Thoracic aorta (tissue), 2 donors: ENCODE results near the gene ATF5. TPM values are rescaled to one million over a fixed set of nuclear protein-coding genes. Genes with fewer than 3 reads are reported as not detected.

Source experiments
- ATAC-seq: fragments of 150-250 bp; one replicate; pipeline ENCODE4 v1.8.0; 2017; ENCODE audit warnings: low read depth; ENCODE audit not compliant: insufficient number of reproducible peaks, low FRiP score
- DNase-seq: peaks from one replicate; pipeline ENCODE4 v3.0.0-alpha.2; 2020; ENCODE audit warnings: low spot score
- H3K27ac ChIP-seq, 2 donors: fragments of 200-600 bp; sonication (generic); 1 replicate in 1 of 2; 2 replicates in 1 of 2; pipeline ENCODE4 v1.5.1; 2016; ENCODE audit warnings: mild to moderate bottlenecking in 2 of 2, moderate library complexity in 2 of 2
- H3K27me3 ChIP-seq: fragments of 200-600 bp; sonication (generic); replicated peaks from 2 replicates; pipeline ENCODE4 v1.6.0; 2016; ENCODE audit warnings: mild to moderate bottlenecking; ENCODE audit not compliant: insufficient read depth
- H3K36me3 ChIP-seq: fragments of 200-600 bp; sonication (generic); one replicate; pipeline ENCODE4 v1.5.1; 2016
- H3K4me1 ChIP-seq, 2 donors: fragments of 200-600 bp; sonication (generic); 1 replicate in 1 of 2; 2 replicates in 1 of 2; pipeline versions ENCODE4 v1.5.1 to v1.6.0; 2016; ENCODE audit warnings: low read depth in 2 of 2, mild to moderate bottlenecking in 1 of 2; ENCODE audit not compliant: control insufficient read depth in 1 of 2
- H3K4me3 ChIP-seq: fragments of 200-600 bp; sonication (generic); 2 replicates; pipeline ENCODE4 v1.5.1; 2016; ENCODE audit warnings: mild to moderate bottlenecking
- H3K9me3 ChIP-seq: fragments of 200-600 bp; sonication (generic); 2 replicates; pipeline ENCODE4 v1.5.1; 2016
- total RNA-seq, 2 donors: library from RNA; depleted of rRNA; stranded (reverse); fragments of >200 nt; gene quantifications; one replicate each; pipeline versions ENCODE4 v1.1.0 to v1.2.3, GENCODE V29; 2016
- TF ChIP-seq, protein P1 (sequence below): fragments of 200-600 bp; sonication (generic); IDR thresholded peaks from one replicate; pipeline ENCODE4 v1.5.1; 2019; ENCODE audit warnings: antibody characterized with exemption

ATF5 gene
- total RNA-seq, 2 donors from 2014 or later: 8.4 to 9.8 TPM

DNA sequence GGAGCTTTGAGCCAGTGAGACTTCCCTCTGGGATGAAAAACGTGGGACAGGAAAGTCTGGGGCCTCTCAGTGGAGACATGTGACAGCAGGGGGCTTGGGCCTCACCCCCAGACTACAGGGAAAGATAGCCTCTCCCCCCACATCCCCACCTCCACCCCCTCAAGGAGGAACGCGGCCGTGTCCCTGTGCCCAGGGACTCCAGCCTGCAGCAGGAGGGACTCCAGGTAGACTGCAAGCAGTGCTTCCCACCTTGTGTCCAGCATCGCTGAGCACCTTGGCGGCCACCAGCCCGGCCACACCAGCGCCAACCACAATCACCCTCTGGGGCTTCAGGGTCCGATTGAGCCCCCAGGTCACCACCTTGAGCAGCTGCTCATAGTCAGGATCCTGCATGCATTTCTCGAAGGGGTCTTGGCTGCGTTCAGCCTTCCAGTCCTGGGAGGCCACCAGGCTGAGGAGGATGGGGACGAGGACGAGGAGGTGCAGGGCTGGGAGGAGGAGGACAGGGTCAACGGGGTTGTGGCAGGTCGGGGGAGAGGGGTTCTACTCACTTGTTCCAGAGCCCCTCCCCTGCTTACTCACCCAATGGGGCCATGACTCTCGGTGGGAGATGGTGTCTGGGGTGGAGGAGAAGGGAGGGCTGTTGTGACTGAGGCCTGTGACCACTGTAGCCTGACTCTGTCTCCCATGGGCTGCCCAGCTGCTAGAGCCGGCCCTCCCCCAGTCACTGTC, 33.3 kb upstream of the ATF5 start:
- TF ChIP-seq, protein P1, sequence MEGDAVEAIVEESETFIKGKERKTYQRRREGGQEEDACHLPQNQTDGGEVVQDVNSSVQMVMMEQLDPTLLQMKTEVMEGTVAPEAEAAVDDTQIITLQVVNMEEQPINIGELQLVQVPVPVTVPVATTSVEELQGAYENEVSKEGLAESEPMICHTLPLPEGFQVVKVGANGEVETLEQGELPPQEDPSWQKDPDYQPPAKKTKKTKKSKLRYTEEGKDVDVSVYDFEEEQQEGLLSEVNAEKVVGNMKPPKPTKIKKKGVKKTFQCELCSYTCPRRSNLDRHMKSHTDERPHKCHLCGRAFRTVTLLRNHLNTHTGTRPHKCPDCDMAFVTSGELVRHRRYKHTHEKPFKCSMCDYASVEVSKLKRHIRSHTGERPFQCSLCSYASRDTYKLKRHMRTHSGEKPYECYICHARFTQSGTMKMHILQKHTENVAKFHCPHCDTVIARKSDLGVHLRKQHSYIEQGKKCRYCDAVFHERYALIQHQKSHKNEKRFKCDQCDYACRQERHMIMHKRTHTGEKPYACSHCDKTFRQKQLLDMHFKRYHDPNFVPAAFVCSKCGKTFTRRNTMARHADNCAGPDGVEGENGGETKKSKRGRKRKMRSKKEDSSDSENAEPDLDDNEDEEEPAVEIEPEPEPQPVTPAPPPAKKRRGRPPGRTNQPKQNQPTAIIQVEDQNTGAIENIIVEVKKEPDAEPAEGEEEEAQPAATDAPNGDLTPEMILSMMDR: no peak
- H3K27me3 ChIP-seq: no peaks in the 10 kb centered on the region
- ATAC-seq (no peak), DNase-seq (no peak)
- no peak overlapping the region for H3K27ac ChIP-seq
- H3K4me1 ChIP-seq: no peaks in the 10 kb centered on the region
- H3K9me3 ChIP-seq: no peaks in the 10 kb centered on the region
- no peaks in the 10 kb centered on the region for H3K36me3 ChIP-seq
- no peak overlapping the region for H3K4me3 ChIP-seq

DNA sequence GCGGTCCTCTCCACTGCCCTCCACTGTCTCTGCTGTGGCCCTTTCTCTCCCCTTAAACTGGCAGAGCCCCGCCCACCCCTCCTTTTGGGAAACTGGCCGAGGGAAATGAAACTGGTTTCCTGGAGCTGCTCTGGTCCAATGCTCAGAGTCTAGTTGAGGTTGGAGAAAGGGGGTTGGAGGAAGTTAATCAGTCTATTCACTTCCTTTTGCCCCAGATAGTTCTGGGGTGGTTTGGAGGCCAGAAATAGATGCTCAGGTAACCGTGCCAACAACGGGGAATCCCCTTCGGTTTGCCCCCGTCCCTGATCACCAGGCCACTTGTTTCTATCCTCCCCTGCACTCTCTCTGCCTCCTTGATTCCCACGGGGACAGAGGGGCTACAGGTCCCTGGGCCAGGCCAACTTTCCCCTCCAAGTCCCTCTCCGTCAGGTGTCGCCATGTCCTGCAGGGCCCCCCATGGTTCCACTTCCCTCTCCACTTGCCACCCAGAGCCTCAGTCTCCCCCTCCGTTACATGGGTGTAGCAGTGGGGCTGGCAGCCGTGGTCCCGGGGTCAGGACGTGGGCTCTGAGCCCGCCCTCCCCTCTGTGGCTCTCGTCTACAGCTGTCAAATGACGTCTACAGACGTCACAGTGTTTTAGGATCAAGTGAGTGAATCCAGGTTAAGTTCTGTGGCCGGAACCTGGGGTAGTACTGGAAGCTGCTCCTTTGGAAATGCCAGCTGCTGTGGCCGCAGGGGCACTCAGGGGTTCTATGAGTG, 32.0 kb upstream of the ATF5 start, which contains the start of gene IL4I1:
IL4I1 (minus strand) TSS at position 25 of the 759 bp plus-strand sequence. CDS start 727 bp downstream, outside the sequence.
- no peaks in the 10 kb centered on the region for H3K9me3 ChIP-seq
- TF ChIP-seq, protein P1: no peak
- H3K4me1 ChIP-seq: no peaks in the 10 kb centered on the region
- ATAC-seq (no peak), DNase-seq (no peak)
- H3K36me3 ChIP-seq: no peaks in the 10 kb centered on the region
- H3K27me3 ChIP-seq: no peaks in the 10 kb centered on the region
- H3K4me3 ChIP-seq: peak within 1 kb of the TSS; percentile 35
- H3K27ac ChIP-seq: peak within 1 kb of the TSS in 1 of 2 donors; percentile 10

DNA sequence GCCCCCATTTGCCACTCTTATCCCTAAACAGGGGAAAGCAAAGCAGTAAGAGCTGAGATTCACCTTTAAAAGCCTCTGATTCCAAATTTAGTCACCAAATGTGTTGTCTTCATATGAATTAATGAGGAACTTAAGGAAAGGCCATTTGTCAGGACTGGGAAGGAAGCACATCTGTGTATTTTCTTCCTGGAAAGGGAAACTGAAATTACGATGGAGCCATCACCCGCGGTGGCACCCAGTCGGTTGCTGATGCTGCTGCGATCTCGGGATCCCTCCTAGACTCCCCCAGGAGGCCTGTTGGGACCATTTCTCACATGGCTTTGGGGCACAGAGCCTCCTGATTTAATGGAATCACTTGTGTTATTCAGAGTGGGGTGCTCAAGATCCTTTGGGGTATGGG, 24.9 kb upstream of the ATF5 start:
- H3K4me1 ChIP-seq: no peaks in the 10 kb centered on the region
- H3K4me3 ChIP-seq: no peak overlapping the region
- no peak for ATAC-seq
- H3K27ac ChIP-seq: no peak overlapping the region
- peaks cover 21% of the 10 kb centered on the region for H3K36me3 ChIP-seq
- no peaks in the 10 kb centered on the region for H3K9me3 ChIP-seq
- TF ChIP-seq, protein P1: no peak
- no peaks in the 10 kb centered on the region for H3K27me3 ChIP-seq
- no peak for DNase-seq

DNA sequence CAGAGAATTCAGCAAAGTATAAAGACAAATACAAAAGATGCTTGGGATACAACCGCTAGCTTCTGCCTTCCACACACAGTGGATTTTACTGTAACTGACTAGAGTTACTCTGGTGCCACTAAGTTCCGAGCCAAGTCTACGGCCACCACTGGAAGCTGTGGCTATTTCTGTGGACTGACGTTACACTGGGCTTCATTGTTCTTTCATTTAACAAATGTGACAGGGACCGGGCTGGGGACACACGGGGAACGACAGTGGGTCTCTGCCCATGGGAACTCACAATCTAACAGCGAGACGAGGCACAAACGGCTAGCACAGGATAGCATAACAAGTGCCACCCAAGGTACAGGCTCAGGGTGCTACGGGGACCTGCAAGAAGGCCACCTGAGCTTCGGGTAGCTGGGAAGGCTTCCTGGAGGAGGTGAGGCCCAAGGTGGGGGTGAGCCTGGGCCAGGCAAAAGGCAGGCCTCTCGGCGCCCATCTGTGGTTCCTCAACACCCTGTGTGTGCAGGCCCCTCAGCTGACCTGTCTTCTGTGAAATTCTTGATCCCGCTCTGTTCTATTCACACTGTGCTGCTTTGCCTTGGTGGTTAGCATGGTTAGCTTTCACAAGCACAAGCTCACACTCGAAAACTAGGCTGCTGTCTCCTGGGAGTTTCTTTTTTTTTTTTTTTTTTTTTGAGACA, 22.0 kb upstream of the ATF5 start:
- Histone ChIP-seq H3K36me3 (peaks cover 21% of the 10 kb centered on the region), H3K4me1 (peaks cover 6 to 15% of the 10 kb centered on the region in 2 donors), H3K27ac (no peak overlapping the region), H3K4me3 (no peak overlapping the region), H3K9me3 (no peaks in the 10 kb centered on the region), H3K27me3 (no peaks in the 10 kb centered on the region)
- no peak for DNase-seq
- TF ChIP-seq, protein P1: no peak
- no peak for ATAC-seq
